B cell (primary cell): ENCODE data around the gene BTG2. TPM values are rescaled to one million over a fixed set of nuclear protein-coding genes. Genes with fewer than 3 reads are reported as not detected.
A peak's percentile ranks its signal among the peaks of the same experiment; 100 is the strongest.

ENCODE experiments used
- ATAC-seq: fragments of 200-7000 bp; cut with Tn5 transposase; one replicate; pipeline ENCODE4 v1.10.0; 2021; ENCODE audit warnings: low read depth, mild to moderate bottlenecking, moderate number of reproducible peaks, moderate library complexity
- CTCF ChIA-PET: fragments of 350-600 bp; sonication (Branson Sonifier 250); formaldehyde crosslinking; loops from one replicate; lab custom pipeline; 2021; ENCODE audit warnings: antibody characterized with exemption, inconsistent platforms; lab: Charles Lee
- POLR2A ChIA-PET: fragments of 350-600 bp; sonication (Branson Sonifier 250); formaldehyde crosslinking; loops from one replicate; lab custom pipeline; 2021; ENCODE audit warnings: antibody characterized with exemption; lab: Charles Lee
- DNase-seq: peaks from one replicate; pipeline ENCODE4 v3.0.0; 2013
- H2AFZ ChIP-seq: 2 replicates; pipeline ENCODE4 v1.6.1; 2012; ENCODE audit warnings: mild to moderate bottlenecking, low read depth, low read length; ENCODE audit not compliant: insufficient read depth, poor library complexity, severe bottlenecking
- H3K27ac ChIP-seq, 2 donors: 1 replicate in 1 of 2; 2 replicates in 1 of 2; pipeline ENCODE4 v1.5.1; 2012 to 2013; ENCODE audit warnings: low read length in 2 of 2, mild to moderate bottlenecking in 2 of 2, moderate library complexity in 1 of 2
- H3K27me3 ChIP-seq, 4 experiments: fragments of 200-600 bp in 1 of 4; sonication (generic) in 1 of 4; replicated peaks in 1 of 4; 1 replicate in 2 of 4; 2 replicates in 2 of 4; pipeline versions ENCODE4 v1.6.1 to v1.7.0; 2013 to 2016; ENCODE audit warnings: low read length in 3 of 4, mild to moderate bottlenecking in 2 of 4, mixed read lengths in 1 of 4, moderate library complexity in 1 of 4; ENCODE audit not compliant: insufficient read depth in 4 of 4, control insufficient read depth in 3 of 4; ENCODE audit errors: control extremely low read depth in 1 of 4
- H3K36me3 ChIP-seq, 2 experiments: replicated peaks in 1 of 2; 1 replicate in 1 of 2; 2 replicates in 1 of 2; pipeline versions ENCODE4 v1.6.1 to v1.7.1; 2013; ENCODE audit warnings: low read length in 1 of 2; ENCODE audit not compliant: insufficient read depth in 2 of 2, control insufficient read depth in 1 of 2; ENCODE audit errors: control extremely low read depth in 1 of 2, extremely low read depth in 1 of 2
- H3K4me1 ChIP-seq, 2 donors: fragments of 200-600 bp in 1 of 2; sonication (generic) in 1 of 2; 1 replicate in 1 of 2; 2 replicates in 1 of 2; pipeline versions ENCODE4 v1.5.1 to v1.6.1; 2013 to 2017; ENCODE audit warnings: low read length in 2 of 2; ENCODE audit not compliant: control insufficient read depth in 2 of 2, insufficient read depth in 2 of 2
- H3K4me2 ChIP-seq: replicated peaks from 2 replicates; pipeline ENCODE3; 2012; ENCODE audit warnings: mild to moderate bottlenecking, low read depth, low read length; ENCODE audit not compliant: poor library complexity, severe bottlenecking
- H3K4me3 ChIP-seq, 5 experiments: fragments of 200-600 bp in 1 of 5; sonication (generic) in 1 of 5; 1 replicate in 3 of 5; 2 replicates in 2 of 5; pipeline versions ENCODE4 v1.5.1 to v1.7.0; 2011 to 2016; ENCODE audit warnings: low read length in 4 of 5, mild to moderate bottlenecking in 4 of 5, low read depth in 2 of 5, control low read depth in 1 of 5, moderate library complexity in 1 of 5; ENCODE audit not compliant: insufficient read depth in 1 of 5; ENCODE audit errors: control extremely low read depth in 1 of 5, extremely low read depth in 1 of 5
- H3K79me2 ChIP-seq: fragments of 200-600 bp; sonication (generic); one replicate; pipeline ENCODE4 v1.6.0; 2016; ENCODE audit warnings: low read length; ENCODE audit not compliant: control insufficient read depth, insufficient read depth
- H3K9ac ChIP-seq: fragments of 200-600 bp; sonication (generic); 2 replicates; pipeline ENCODE4 v1.6.1; 2017; ENCODE audit warnings: mild to moderate bottlenecking, low read length, moderate library complexity
- H3K9me3 ChIP-seq, 3 donors: one replicate each; pipeline versions ENCODE4 v1.6.1 to v1.7.1; 2013; ENCODE audit warnings: low read length in 2 of 3; ENCODE audit not compliant: control insufficient read depth in 2 of 3, insufficient read depth in 1 of 3; ENCODE audit errors: control extremely low read depth in 1 of 3
- H4K20me1 ChIP-seq: 2 replicates; pipeline ENCODE4 v1.6.0; 2012; ENCODE audit warnings: mild to moderate bottlenecking, low read length; ENCODE audit not compliant: insufficient read depth, control insufficient read depth, poor library complexity, severe bottlenecking
- H3K27ac Mint-ChIP-seq: one replicate; pipeline ENCODE4 v1.8.0; 2021; ENCODE audit warnings: mixed read lengths
- H3K27me3 Mint-ChIP-seq: one replicate; pipeline ENCODE4 v1.8.0; 2021; ENCODE audit warnings: mixed read lengths
- H3K4me1 Mint-ChIP-seq: one replicate; pipeline ENCODE4 v1.8.0; 2021; ENCODE audit warnings: mixed read lengths
- H3K4me3 Mint-ChIP-seq: one replicate; pipeline ENCODE4 v1.8.0; 2021; ENCODE audit warnings: mixed read lengths
- H3K9me3 Mint-ChIP-seq: one replicate; pipeline ENCODE4 v1.8.0; 2022; ENCODE audit warnings: mixed read lengths; ENCODE audit not compliant: insufficient read depth
- CTCF ChIP-seq: fragments of 200-600 bp; IDR thresholded peaks from one replicate; pipeline ENCODE4 v1.8.0; 2022; ENCODE audit warnings: antibody characterized with exemption, mild to moderate bottlenecking
- EZH2 ChIP-seq: IDR thresholded peaks from 2 replicates; pipeline ENCODE4 v1.6.1; 2012; ENCODE audit warnings: borderline replicate concordance, low read depth, mild to moderate bottlenecking, moderate library complexity, low read length; ENCODE audit not compliant: insufficient read depth, poor library complexity, severe bottlenecking
- WGBS: methylation state at CpG from one replicate; pipeline ENCODE4 v1.1.5; 2013; ENCODE audit warnings: missing lambda C conversion rate; ENCODE audit not compliant: insufficient coverage; 5-methylcytosine and 5-hydroxymethylcytosine counted together
- intact Hi-C: fragments of 100-400 bp; cut with micrococcal nuclease; formaldehyde crosslinking; loops from one replicate; pipeline ENCODE4 v1.10.0; 2022
- polyA plus RNA-seq: library from polyadenylated mRNA; depleted of rRNA; stranded (reverse); fragments of >200 nt; gene quantifications from 2 replicates; pipeline ENCODE4 v1.2.3, GENCODE V29; 2012
- total RNA-seq, 2 donors: library from RNA; stranded (reverse); fragments of 120-200 nt in 1 of 2; gene quantifications; 1 replicate in 1 of 2; 2 replicates in 1 of 2; pipeline versions ENCODE4 v1.2.3 to v1.2.4, GENCODE V29; 2013 to 2022

Gene BTG2
- total and polyA plus RNA-seq, 2 donors (not counting 1 experiment from before 2014, with no cell fraction given), result 508 to 778 TPM

GRCh38 chr1:203302894-203303293 lies 2.4 kb upstream of the BTG2 start:
- TF ChIP-seq CTCF (no peak), EZH2 (no peak)
- Histone ChIP-seq H3K4me3 (no peak overlapping the region), H3K79me2 (peaks cover 58% of the 10 kb centered on the region), H3K27ac (peak overlapping the region; percentile 25 to 100), H3K27me3 (no peaks in the 10 kb centered on the region), H3K9ac (no peak overlapping the region), H2AFZ (no peak overlapping the region), H4K20me1 (peaks cover 26% of the 10 kb centered on the region), H3K36me3 (peaks cover 0 to 20% of the 10 kb centered on the region in 2 experiments), H3K4me1 (peaks cover 63 to 78% of the 10 kb centered on the region in 2 donors), H3K4me2 (peak overlapping the region; percentile 29), H3K9me3 (no peaks in the 10 kb centered on the region)
- intact Hi-C loops, result no loop called here
- Mint-ChIP-seq H3K9me3 (no peaks in the 10 kb centered on the region), H3K27me3 (no peaks in the 10 kb centered on the region), H3K4me3 (peak overlapping the region; percentile 99), H3K4me1 (peaks cover 69% of the 10 kb centered on the region), H3K27ac (peak overlapping the region; percentile 99)
- 80% methylated on average over 1 of the region's 3 CpGs for WGBS
- ChIA-PET CTCF (no interaction called here), POLR2A (interaction anchor here (0.9 kb wide), 1 partner anchor 30 kb away, joined by 3 read pairs; no protein-coding TSS in a partner anchor)
- ATAC-seq, result no peak
- DNase-seq, result no peak

GRCh38 chr1:203304391-203304918 lies 864 bp upstream of the BTG2 start:
- ChIA-PET POLR2A (interaction anchor here (7.2 to 9.6 kb wide), 5 partner anchors 7 to 32 kb away, joined by 100 to 687 read pairs (median 307); no protein-coding TSS in a partner anchor), CTCF (interaction anchor here (4.3 to 14.6 kb wide), 5 partner anchors 12 to 36 kb away, joined by 28 to 441 read pairs (median 361); no protein-coding TSS in a partner anchor)
- TF ChIP-seq EZH2 (no peak), CTCF (no peak)
- H3K27me3 ChIP-seq, result no peaks in the 10 kb centered on the region
- peak overlapping the region; percentile 100 for H3K27ac ChIP-seq
- H3K4me3 Mint-ChIP-seq, result peak overlapping the region; percentile 99
- no peak for ATAC-seq
- H2AFZ ChIP-seq, result peak overlapping the region; percentile 5
- intact Hi-C loops, result no loop called here
- H3K4me1 Mint-ChIP-seq, result peaks cover 69% of the 10 kb centered on the region
- peak overlapping the region; percentile 65 to 99 (median 92) for H3K4me3 ChIP-seq
- H3K27ac Mint-ChIP-seq, result peak overlapping the region; percentile 99
- H3K9ac ChIP-seq, result peak overlapping the region; percentile 99
- H3K9me3 ChIP-seq, result no peaks in the 10 kb centered on the region
- H4K20me1 ChIP-seq, result peaks cover 41% of the 10 kb centered on the region
- no peaks in the 10 kb centered on the region for H3K27me3 Mint-ChIP-seq
- H3K4me2 ChIP-seq, result peak overlapping the region; percentile 89
- H3K79me2 ChIP-seq, result peaks cover 68% of the 10 kb centered on the region
- H3K36me3 ChIP-seq, result peaks cover 4 to 35% of the 10 kb centered on the region in 2 experiments
- DNase-seq, result no peak
- peaks cover 65 to 78% of the 10 kb centered on the region in 2 donors for H3K4me1 ChIP-seq
- no peaks in the 10 kb centered on the region for H3K9me3 Mint-ChIP-seq
- 32% methylated on average over 6 of the region's 9 CpGs for WGBS
